Measurements from ENCODE around the gene AKR1A1.
"Not testable (repeated sequence)": the region's sequence is repeated elsewhere in the genome, so short reads cannot be mapped to it uniquely, and the experiment has no call there.

AKR1A1 gene

DNA sequence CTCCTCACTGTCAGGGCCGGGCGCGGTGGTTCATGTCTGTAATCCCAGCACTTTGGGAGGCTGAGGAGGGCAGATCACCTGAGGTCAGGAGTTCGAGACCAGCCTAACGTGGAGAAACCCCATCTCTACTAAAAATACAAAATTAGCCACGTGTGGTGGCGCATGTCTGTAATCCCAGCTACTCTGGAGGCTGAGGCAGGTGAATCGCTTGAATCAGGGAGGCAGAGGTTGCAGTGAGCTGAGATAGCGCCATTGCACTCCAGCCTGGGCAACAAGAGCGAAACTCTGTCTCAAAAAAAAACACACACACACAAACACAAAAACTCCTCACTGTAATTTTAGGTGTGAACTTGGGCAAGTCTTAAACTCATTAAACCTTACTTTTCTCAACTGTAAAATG lies 26.7 kb upstream of the AKR1A1 start:
- DNase-seq: not testable (repeated sequence)

DNA sequence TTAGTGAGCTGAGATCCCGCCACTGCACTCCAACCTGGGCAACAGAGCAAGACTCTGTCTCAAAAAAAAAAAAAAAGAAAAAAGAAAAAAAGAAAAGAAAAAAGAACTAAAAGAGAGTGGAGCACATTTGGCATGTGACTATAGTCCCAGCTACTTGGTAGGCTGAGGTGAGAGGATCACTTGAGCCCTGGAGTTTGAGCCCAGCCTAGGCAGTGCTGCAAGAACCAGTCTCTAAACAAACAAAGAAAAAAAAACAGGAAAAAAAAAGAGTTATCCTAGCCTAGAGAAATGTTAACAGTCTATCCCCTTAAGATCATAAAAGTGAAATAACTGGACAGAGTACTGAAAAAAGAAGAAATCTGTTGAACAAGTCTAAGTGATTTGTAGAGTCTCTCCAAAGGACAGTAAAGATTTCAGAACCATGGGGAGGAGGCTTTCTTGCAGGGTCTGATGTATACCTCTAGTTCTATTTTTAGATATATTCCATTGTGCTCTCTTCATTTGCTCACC lies 24.4 kb upstream of the AKR1A1 start:
- no peak for DNase-seq

DNA sequence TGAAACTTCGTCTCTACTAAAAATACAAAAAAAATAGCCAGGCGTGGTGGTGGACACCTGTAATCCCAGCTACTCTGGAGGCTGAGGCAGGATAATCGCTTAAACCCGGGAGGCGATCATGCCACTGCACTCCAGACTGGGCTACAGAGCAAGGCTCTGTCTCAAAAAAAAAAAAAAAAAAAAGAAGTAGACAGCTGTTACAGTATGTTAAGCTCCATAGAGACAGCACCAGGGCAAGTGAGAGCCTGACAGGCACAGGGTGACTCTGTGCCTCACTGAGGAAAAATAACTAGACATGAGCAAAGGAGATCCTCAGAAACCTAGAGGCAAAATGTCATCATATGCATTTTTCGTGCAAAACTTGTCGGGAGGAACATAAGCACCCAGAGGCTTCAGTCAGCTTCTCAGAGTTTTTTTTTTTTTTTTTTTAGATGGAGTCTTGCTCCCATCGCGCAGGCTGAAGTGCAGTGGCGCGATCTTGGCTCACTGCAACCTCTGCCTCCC lies 19.9 kb upstream of the AKR1A1 start:
- DNase-seq: no peak

DNA sequence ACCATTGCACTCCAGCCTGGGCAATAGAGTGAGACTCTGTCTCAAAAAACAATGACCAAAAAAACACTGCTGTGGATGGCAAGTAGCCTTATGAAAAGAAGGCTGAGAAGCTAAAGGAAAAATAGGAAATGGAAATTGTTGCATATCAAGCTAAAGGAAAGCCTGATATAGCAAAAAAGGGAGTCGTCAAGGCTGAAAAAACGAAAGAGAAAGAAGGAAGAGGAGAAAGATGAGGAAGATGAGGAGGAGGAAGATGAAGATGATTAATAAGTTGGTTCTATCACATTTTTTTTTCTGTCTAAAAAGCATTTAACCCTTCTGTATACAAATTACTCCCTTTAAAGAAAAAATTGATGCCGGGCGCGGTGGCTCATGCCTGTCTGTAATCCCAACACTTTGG lies 18.8 kb upstream of the AKR1A1 start:
- no peak for DNase-seq

DNA sequence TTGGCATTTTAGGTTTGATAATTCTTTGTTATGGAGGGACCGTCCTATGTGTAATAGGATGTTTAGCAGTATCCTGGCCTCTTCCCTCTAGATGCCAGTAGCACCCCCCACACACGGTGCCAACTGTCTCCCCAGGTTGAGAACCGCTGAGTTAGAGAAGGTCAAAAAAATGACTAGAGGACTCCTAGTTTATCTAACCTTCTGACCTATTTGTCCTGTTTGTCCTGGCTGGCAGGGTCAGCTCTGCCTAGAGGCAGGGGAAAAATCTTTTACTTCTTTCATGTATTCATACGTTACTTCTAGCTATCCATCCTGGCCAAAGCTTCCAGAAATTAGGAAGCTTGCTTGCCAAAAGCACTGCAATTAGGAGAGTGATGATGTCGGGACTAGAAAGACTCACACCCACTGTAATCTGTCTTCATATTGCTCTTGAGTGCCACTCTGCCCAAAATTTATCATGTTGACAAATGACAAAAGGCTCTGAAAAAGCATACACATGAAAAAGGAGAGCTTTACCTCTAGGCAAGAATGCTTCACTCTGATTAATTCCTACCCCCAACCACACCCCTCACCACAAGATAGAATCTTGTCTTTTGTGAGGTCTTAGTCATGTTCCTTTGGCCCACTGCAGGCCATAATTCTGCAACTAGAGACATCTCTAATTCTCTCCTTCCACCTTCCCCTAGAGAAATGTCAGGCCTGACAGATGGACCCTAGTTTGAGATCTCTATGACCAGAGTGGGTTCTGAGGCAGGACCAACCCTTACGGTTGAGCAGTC lies 14.4 kb upstream of the AKR1A1 start:
- DNase-seq: no peak

GRCh38 chr1:45536886-45537285 lies 13.7 kb upstream of the AKR1A1 start:
- no peak for DNase-seq

GRCh38 chr1:45541193-45541592 lies 9.4 kb upstream of the AKR1A1 start:
- no peak for DNase-seq

GRCh38 chr1:45542591-45542990 lies 8.0 kb upstream of the AKR1A1 start:
- DNase-seq: no peak

GRCh38 chr1:45543581-45544417 lies 6.8 kb upstream of the AKR1A1 start:
- no peak for DNase-seq

DNA sequence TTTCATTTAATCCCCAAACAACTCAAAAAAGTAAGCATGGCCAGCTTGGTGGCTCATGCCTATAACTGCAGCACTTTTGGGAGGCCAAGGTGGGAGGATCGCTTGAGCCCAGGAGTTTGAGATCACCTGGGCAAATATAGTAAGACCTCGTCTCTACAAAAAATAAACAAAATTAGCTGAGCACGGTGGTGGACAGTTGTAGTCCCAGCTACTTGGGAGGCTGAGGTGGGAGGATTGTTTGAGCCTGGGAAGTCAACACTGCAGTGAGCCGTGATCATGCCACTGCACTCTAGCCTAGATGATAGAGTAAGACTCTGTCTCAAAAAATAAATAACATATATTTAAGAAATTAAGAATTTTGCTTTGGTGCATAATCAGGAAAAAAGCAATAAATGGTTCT lies 6.1 kb upstream of the AKR1A1 start:
- DNase-seq: no peak

DNA sequence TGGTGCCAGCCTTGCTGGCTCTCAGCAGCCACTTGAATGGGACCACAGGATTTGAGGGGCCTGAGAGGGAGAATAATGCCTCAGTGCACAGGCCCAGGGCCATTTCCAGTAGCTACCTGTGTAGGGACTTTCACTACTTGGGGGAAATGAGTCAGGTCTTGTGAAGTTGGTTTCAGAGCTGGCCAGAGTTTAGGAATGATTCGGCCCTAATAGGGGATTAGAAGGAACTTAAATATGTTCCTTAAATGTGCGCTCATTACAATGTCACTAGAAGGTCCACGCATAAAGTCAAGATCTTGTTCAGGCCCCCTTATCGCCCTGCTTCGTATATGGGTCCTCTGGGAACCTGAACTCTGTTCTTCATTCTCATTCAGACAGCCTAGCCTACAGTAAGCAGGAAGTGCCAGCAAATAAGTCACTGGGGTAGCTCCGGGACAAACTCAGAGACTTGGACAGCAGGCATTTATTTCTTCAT lies 5.6 kb upstream of the AKR1A1 start:
- DNase-seq: no peak

GRCh38 chr1:45545553-45546310 lies 4.9 kb upstream of the AKR1A1 start:
- DNase-seq: no peak

DNA sequence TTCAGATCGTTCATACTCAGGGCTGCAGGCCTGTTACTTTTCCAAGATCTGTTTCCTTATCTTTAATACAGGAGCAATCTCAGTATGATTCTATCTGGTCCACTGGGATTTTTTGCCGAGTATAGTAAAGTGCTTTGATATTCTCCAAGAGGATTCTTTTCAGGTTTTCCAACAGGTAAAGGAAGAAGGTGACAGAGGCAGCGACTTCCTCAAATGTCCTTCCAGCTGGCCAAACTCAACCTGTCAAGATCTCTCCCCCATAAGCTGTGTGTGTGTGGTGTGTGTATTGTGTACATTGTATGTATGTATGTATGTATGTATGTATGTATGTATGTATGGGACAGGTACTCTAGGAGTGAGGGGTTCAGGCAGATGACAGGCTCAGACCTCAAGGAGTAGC lies 1.1 kb downstream of the AKR1A1 start:
- no peak for DNase-seq

- peak; percentile 86 for DNase-seq
Measured at GRCh38 chr1:45552331-45552730, 1.7 kb downstream of the AKR1A1 start.

GRCh38 chr1:45554198-45554597 lies 3.6 kb downstream of the AKR1A1 start:
- no peak for DNase-seq

DNA sequence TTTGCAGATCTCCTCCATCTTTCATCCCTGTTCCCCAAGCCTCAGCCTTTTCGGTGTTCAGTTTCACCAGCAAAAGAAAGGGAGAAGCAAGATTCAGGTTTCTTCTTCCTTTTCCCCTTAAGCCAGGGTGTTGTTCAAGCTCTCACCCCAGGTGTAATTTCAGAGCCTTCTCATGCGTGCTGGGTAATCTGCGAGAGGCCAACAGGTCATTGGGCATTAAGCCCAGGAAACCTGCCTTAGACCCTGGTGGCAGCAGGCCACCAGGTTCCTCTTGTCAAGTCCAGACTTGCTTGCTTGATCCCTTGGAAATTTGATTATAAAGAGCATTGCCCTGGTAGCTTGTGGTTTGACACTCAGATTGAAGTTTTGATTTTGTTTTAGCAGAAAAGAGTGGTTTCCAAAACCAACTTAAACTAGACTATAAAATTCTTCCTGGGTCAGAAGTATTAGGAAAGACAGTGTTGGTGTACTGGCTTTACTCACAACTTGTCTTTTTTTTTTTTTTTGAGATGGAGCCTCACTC lies 6.9 kb downstream of the AKR1A1 start:
- peak; percentile 76 for DNase-seq

- no peak for DNase-seq
Measured at GRCh38 chr1:45563843-45564242, 13.2 kb downstream of the AKR1A1 start.

DNA sequence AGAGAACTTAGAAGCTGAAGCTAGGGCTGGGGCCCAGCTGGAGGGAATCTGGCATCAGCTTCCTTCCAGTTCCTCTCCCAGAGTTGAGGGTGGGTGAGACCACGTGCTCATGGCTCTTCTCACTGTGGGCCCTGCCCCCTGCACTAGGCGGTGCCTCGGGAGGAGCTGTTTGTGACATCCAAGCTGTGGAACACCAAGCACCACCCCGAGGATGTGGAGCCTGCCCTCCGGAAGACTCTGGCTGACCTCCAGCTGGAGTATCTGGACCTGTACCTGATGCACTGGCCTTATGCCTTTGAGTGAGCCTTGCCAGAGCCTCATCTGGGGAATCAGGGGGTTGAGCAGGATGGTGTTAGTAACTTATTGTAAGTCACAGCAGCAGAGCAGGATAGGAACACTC lies 16.1 kb downstream of the AKR1A1 start:
- DNase-seq: no peak

- DNase-seq: no peak
Measured at GRCh38 chr1:45567911-45568310, 17.3 kb downstream of the AKR1A1 start.

DNA sequence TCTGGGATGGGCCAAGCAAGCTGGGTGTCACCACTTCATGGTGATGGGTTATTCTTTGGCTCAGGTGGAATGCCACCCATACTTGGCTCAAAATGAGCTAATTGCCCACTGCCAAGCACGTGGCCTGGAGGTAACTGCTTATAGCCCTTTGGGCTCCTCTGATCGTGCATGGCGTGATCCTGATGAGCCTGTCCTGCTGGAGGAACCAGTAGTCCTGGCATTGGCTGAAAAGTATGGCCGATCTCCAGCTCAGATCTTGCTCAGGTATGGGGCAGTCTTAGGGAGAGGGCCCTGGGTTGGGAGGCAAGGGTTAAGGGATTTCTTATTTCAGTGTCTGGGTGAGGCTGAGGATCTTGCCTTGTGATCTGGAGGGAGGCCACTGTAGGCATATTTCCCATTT lies 17.8 kb downstream of the AKR1A1 start:
- DNase-seq: no peak

DNA sequence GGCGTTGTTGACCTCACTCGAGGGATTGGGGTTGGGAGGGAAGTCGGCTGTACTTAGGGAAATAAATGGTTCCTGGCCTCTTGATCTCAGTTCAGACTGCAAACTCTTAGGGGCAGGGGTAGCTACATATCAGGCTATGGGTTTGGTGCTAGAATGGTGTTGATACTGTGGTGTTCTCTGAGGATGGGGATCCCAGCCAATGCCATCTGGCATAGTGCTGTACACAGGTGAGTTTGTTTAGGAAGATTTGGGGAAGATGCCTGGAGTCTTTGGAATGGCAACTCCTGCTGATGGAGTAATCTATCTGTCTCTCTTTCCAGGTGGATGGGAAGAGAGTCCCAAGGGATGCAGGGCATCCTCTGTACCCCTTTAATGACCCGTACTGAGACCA lies 18.9 kb downstream of the AKR1A1 start:
- DNase-seq: no peak

GRCh38 chr1:45569962-45570581 lies 19.4 kb downstream of the AKR1A1 start:
- peak; percentile 56 for DNase-seq
